Measurements from ENCODE around the gene MAGOH. TPM values are rescaled to one million over a fixed set of nuclear protein-coding genes. Genes with fewer than 3 reads are reported as not detected.
"Not testable (repeated sequence)": the region's sequence is repeated elsewhere in the genome, so short reads cannot be mapped to it uniquely, and the experiment has no call there.

The MAGOH gene
- polyA plus RNA-seq, 1 donor (not counting 4 experiments of a cell fraction or from before 2014, with no cell fraction given): 104 TPM

GRCh38 chr1:53186533-53186932, 51.8 kb downstream of the MAGOH start:
- Histone ChIP-seq H3K36me3 (ENCODE audit: control insufficient read depth in 2 of 2, extremely low read depth in 1 of 2, insufficient read depth in 2 of 2, low read length in 2 of 2) (no peaks in the 10 kb centered on the region), H3K4me3 (ENCODE audit: control insufficient read depth in 2 of 3, extremely low read depth in 1 of 3, insufficient read depth in 2 of 3, low read depth in 1 of 3, low read length in 3 of 3) (no peak overlapping the region), H3K27me3 (ENCODE audit: control insufficient read depth, extremely low read depth, insufficient read depth, low read length) (no peaks in the 10 kb centered on the region), H3K27ac (ENCODE audit: control insufficient read depth, insufficient read depth, low read length) (no peak overlapping the region), H2AFZ (ENCODE audit: control insufficient read depth, low read length) (no peak overlapping the region), H3K4me1 (ENCODE audit: control insufficient read depth, extremely low read depth, insufficient read depth, low read length) (peaks cover 8% of the 10 kb centered on the region), H4K20me1 (ENCODE audit: control insufficient read depth, extremely low read depth, insufficient read depth, low read length) (no peaks in the 10 kb centered on the region), H3K9ac (ENCODE audit: control insufficient read depth, extremely low read depth, insufficient read depth, low read length) (no peak overlapping the region), H3K79me2 (ENCODE audit: control insufficient read depth, insufficient read depth, low read length) (no peaks in the 10 kb centered on the region), H3K9me1 (ENCODE audit: control insufficient read depth, extremely low read depth, insufficient read depth, low read length) (no peaks in the 10 kb centered on the region), H3K4me2 (ENCODE audit: control insufficient read depth, extremely low read depth, insufficient read depth, low read depth, low read length) (no peak overlapping the region), H3K9me3 (ENCODE audit: control insufficient read depth, low read depth, low read length) (no peaks in the 10 kb centered on the region)
- no peak for FAIRE-seq
- no peak for DNase-seq (ENCODE audit: low read depth, low spot score)
- dilution Hi-C loops (cut with MboI; ENCODE audit: extremely low pct_ligation_motif_present, low sequenced_read_pairs): no loop called here
- TF ChIP-seq CTCF (optimal IDR thresholded peaks at IDR 0.05 in 1 of 3, IDR thresholded peaks at IDR 0.05 in 1 of 3, conservative IDR thresholded peaks at IDR 0.05 in 1 of 3; ENCODE audit: extremely low read depth in 1 of 3, insufficient read depth in 2 of 3, low read length in 3 of 3): no peak
- no peak for TF ChIP-seq EZH2 (IDR thresholded peaks at IDR 0.05; ENCODE audit: low read length)

GRCh38 chr1:53185955-53186297, 52.4 kb downstream of the MAGOH start:
- H4K20me1 ChIP-seq (ENCODE audit: control insufficient read depth, extremely low read depth, insufficient read depth, low read length); H3K79me2 ChIP-seq (ENCODE audit: control insufficient read depth, insufficient read depth, low read length); H3K36me3 ChIP-seq (ENCODE audit: control insufficient read depth in 2 of 2, extremely low read depth in 1 of 2, insufficient read depth in 2 of 2, low read length in 2 of 2); H3K9me1 ChIP-seq (ENCODE audit: control insufficient read depth, extremely low read depth, insufficient read depth, low read length); H3K27ac ChIP-seq (ENCODE audit: control insufficient read depth, insufficient read depth, low read length); H3K27me3 ChIP-seq (ENCODE audit: control insufficient read depth, extremely low read depth, insufficient read depth, low read length); H3K9me3 ChIP-seq (ENCODE audit: control insufficient read depth, low read depth, low read length); H2AFZ ChIP-seq (ENCODE audit: control insufficient read depth, low read length); FAIRE-seq; H3K9ac ChIP-seq (ENCODE audit: control insufficient read depth, extremely low read depth, insufficient read depth, low read length); dilution Hi-C loops (cut with MboI; ENCODE audit: extremely low pct_ligation_motif_present, low sequenced_read_pairs); H3K4me2 ChIP-seq (ENCODE audit: control insufficient read depth, extremely low read depth, insufficient read depth, low read depth, low read length); H3K4me1 ChIP-seq (ENCODE audit: control insufficient read depth, extremely low read depth, insufficient read depth, low read length); DNase-seq (ENCODE audit: low read depth, low spot score); H3K4me3 ChIP-seq (ENCODE audit: control insufficient read depth in 2 of 3, extremely low read depth in 1 of 3, insufficient read depth in 2 of 3, low read depth in 1 of 3, low read length in 3 of 3): not testable (repeated sequence)
